Activated CD4-positive, CD25-positive, alpha-beta regulatory T cell treated with anti-CD3 and anti-CD28 coated beads, Interleukin-2, amount 50 U/mL, for 24 hours (primary cell): ENCODE data around the gene GPR152.
A peak's percentile ranks its signal among the peaks of the same experiment; 100 is the strongest.
"Not testable (repeated sequence)": the region's sequence is repeated elsewhere in the genome, so short reads cannot be mapped to it uniquely, and the experiment has no call there.

Source experiments
- ATAC-seq, 2 donors: fragments of 150-1000 bp; cut with Tn5 transposase; one replicate each; pipeline ENCODE4 v1.10.0; 2021; ENCODE audit warnings: mild to moderate bottlenecking in 1 of 2, moderate library complexity in 1 of 2

The GPR152 gene

DNA sequence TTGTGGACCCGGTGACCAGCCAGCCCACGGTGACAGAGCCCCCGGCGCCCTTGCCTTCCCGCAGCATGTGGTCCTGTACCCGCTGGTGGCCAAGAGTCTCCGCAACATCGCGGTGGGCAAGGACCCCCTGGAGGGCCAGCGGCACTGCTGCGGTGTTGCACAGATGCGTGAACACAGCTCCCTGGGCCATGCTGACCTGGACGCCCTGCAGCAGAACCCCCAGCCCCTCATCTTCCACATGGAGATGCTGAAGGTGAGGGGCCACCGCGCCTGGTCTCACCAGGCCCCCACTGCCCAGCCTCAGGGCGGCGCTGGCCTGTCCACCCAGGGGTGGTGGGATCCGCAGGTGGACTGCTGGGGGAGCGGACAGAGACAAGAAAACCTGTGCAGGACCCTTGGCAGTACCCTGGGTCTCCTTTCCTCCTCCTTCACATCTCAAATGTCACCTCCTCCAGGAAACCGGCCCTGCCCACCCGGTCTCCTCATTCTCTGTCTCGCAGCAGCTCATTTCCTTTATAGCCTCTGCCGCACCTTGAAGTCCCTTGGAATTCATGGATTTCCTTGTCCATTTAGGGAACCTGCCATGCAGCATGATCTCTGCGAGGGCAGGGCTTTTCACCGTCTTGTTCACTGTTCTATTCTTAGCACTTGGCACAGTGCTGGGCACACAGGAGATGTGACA lies 36.8 kb upstream of the GPR152 start:
- ATAC-seq: no peak

DNA sequence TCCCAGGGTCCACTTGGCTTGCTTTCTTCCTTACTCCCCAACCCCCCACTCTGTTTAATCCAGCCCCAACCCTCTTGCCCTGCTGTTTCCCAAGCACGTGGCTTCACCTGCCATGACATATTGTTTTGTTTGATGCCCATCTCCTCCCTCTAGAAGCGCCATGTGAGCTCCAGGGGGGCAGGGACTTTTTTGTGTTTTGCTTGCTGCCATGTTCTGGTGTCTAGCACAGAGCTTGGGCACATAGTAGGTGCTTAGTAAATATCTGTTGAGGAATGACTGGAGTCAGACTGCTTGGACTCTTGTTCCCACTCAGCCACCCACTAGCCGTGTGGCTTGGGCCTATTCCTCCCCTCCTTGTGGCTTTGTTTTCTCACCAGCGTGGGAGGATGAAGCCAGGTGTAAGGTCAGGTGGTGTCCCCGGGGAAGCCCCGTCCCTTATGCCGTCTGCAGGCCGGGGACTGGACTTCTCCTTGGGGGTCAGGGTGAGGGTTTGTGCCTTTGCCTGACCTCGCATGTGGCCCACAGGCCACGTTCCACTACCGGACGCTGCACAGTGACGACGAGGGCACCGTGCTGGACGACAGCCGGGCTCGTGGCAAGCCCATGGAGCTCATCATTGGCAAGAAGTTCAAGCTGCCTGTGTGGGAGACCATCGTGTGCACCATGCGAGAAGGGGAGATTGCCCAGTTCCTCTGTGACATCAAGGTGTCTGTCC lies 34.1 kb upstream of the GPR152 start:
- ATAC-seq: peak in 1 of 2 donors; percentile 2

- not testable (repeated sequence) for ATAC-seq
These were observed 33.4 kb upstream of the GPR152 start for GRCh38 chr11:67485873-67486361.

DNA sequence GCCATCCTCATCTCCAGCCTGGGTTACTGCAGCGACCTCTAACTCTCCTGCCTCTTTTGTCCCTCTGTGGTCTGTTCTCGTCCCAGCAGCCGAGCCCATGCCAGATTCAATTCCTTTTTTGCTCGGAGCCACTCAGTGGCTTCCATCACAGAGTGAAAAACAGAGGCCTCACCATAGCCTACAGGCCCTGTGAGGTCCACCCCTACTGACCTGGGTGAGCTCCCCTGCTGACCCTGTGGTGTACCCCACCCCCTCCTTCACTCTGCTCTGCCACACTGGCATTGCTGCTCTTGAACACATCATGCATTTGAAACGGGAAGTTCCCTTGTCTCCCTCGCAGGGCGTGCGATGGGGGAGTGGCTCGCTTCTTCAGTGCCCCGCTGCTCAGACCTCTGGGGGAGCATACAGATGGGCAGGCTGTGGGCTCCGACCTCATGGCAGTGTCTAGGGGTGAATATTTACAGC lies 32.4 kb upstream of the GPR152 start:
- ATAC-seq: peak; percentile 11 to 14

DNA sequence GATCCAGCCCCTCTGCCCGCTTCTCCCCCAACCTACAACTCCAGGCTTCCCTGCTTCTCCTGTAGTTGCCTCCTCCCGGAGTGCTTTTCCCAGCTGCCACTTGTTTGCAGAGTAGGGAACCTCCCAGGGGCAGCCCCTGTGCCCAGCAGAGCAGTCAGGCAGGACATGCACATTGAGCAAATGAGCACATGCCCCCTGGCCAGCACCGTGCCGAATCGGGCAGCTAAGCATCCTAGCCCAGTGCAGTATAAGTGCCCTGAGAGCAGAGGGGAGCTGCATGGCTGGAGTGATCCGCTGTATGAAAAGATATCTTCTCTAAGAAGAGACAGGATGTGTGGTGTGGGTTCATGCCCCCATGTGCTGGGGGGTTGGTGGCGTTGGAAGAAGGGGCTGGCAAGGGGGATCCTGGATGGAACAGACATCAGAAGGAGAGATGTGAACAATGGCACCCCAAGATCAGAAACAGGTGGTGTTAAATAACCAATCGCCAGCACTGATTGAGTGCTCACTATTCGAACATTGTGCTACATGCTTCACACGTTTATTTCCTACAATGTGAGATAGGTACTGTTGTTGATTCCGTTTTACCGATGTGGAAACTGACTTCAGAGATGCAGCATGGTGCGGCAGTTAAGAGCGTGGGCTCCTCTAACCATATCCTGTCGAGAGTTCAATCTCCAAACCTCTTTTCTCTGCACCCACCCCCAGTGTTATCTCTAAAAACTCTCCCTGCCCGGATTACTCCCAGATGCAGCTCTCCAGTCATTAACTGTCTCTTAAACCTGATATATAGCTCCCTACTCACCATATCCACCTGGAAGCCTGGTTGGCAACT lies 31.5 kb upstream of the GPR152 start:
- ATAC-seq: peak in 1 of 2 donors; percentile 3

GRCh38 chr11:67482827-67483798 lies 30.6 kb upstream of the GPR152 start, which contains the start of gene AIP:
TSS of gene AIP (plus strand) at chr11:67483026. CDS start at chr11:67483159, 133 bp downstream.
- peak; percentile 76 to 78 for ATAC-seq

DNA sequence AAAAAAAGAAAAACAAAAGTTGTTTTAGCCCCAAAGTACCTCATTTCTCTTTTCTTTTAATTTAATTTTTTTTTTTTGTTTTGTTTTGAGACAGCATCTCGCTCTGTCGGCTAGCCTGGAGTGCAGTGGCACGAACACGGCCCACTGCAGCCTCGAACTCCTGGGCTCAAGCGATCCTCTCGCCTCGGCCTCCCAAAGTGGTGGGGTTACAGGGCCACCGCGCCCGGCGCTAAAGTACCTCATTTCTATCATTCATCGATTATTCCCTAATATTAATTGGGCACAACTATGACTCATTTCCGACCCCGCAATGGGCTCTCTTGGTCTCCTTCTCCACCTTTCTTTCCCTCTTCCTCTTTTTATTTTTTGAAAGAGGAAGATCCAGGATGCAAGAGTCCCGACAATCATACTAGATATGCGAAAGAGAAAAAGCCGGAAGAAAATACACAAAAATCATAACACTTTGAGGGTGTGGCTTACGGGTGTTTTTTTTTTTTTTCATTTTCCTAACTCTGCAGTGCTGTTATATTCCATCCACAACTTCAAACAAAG lies 29.8 kb upstream of the GPR152 start:
- ATAC-seq: peak; percentile 1 to 2

DNA sequence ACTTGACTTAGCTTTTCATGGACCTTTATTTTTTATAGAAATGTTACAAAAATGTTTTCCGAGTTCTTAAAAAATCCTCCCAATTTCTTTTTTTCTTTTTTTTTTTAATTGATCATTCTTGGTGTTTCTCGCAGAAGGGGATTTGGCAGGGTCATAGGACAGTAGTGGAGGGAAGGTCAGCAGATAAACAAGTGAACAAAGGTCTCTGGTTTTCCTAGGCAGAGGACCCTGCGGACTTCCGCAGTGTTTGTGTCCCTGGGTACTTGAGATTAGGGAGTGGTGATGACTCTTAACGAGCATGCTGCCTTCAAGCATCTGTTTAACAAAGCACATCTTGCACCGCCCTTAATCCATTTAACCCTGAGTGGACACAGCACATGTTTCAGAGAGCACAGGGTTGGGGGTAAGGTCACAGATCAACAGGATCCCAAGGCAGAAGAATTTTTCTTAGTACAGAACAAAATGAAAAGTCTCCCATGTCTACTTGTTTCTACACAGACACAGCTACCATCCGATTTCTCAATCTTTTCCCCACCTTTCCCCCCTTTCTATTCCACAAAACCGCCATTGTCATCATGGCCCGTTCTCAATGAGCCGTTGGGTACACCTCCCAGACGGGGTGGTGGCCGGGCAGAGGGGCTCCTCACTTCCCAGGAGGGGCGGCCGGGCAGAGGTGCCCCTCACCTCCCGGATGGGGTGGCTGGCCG lies 25.0 kb upstream of the GPR152 start:
- not testable (repeated sequence) for ATAC-seq

DNA sequence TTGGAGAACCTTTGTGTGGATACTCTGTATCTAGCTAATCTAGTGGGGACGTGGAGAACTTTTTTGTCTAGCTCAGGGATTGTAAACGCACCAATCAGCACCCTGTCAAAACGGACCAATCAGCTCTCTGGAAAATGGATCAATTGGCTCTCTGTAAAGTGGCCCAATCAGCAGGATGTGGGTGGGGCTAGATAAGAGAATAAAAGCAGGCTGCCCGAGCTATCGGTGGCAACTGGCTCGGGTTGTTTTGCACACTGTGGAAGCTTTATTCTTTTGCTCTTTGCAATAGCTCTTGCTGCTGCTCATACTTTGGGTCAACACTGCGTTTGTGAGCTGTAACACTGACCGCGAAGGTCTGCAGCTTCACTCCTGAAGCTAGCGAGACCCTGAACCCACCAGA lies 24.2 kb upstream of the GPR152 start:
- not testable (repeated sequence) for ATAC-seq

GRCh38 chr11:67472882-67473281 lies 20.4 kb upstream of the GPR152 start:
- ATAC-seq: no peak

- no peak for ATAC-seq
These were observed 17.9 kb upstream of the GPR152 start for GRCh38 chr11:67470337-67471002.

DNA sequence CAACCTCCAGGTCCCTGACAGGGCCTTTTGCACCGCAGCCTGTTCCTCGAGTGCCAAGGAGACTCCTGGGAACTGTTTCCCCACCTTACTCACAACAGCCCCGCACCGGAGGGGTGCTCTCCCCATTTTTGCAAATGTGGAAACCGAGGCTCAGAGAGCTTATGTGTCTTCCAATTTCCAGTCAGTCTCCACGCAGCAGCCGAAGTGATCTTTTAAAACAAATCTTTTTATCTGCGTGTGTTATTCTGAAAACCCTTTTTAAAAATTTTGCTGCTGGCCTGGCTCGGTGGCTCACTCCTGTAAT lies 16.9 kb upstream of the GPR152 start:
- no peak for ATAC-seq

- peak; percentile 83 to 85 for ATAC-seq
These were observed 16.4 kb upstream of the GPR152 start, which contains the start of gene TMEM134 for GRCh38 chr11:67468759-67469507. TSS of gene TMEM134 (minus strand) at chr11:67469251. CDS start at chr11:67469192, 59 bp downstream.

GRCh38 chr11:67468456-67468758 lies 15.9 kb upstream of the GPR152 start:
- peak in 1 of 2 donors; percentile 2 for ATAC-seq

DNA sequence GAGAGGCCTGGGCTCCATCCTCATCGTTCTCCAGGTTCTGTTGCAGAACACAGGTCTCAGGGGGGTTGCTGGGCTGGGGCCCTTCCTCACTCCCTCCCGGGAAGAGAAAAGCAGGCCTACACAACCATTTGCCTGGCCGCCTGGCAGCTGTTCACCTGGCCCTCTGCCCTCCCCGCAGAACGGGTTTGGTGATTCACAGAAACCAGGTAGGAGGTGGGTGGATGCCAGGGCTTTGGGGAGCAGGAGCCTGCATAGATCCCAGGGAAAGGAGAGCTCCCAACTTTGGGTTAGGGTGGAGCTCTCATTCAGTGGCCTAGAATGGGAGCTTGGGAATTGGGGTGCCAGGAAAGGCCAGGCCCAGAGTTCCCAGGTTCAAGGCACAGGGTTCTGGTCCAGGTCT lies 15.5 kb upstream of the GPR152 start:
- ATAC-seq: no peak

GRCh38 chr11:67466962-67467771 lies 14.6 kb upstream of the GPR152 start:
- no peak for ATAC-seq

DNA sequence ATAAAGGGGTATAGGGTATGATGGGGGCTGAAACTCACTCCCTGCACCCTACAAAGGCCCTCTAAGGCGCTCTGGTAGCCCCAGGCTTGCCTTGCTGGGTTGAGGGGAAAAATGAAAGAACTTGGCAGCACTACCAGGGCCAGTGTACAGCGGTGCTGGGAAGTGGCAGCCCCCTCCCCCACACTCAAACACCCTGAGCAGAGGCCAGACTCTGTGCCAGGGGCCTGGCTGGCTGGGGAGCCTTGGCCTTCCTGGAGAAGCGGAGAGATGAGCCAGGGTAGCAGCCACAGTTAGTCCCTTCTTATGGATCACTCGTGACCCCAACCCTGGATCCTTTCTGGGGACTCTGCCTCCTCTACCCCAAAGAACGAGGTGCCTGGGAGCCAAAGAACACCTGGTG lies 13.8 kb upstream of the GPR152 start:
- no peak for ATAC-seq

DNA sequence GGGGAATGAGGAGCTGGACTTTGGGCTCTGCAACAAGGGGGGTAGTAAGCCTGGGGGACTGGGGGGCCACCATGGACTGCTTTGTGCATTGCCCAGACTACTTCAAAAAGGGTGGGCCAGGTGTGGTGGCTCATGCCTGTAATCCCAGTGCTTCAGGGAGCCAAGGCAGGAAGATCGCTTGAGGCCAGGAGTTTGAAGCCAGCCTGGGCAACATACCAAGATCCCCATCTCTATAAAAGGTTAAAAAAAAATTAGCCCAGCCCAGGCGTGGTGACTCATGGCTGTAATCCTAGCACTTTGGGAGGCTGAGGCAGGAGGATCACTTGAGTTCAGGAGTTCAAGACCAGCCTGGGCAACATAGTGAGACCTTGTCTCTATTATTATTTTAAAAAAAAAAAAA lies 13.0 kb upstream of the GPR152 start:
- not testable (repeated sequence) for ATAC-seq

GRCh38 chr11:67465189-67465510 lies 12.6 kb upstream of the GPR152 start:
- ATAC-seq: no peak
